ENCODE data around the gene ORC3.

GRCh38 chr6:87700397-87701343 is 110.7 kb downstream of the ORC3 start:
- no peak for TF ChIP-seq YY1 (IDR thresholded peaks at IDR 0.05; ENCODE audit: insufficient read depth, insufficient read length)
- no peak for TF ChIP-seq SUZ12 (IDR thresholded peaks at IDR 0.05; ENCODE audit: extremely low read depth, insufficient read depth, insufficient read length)
- no peak for TF ChIP-seq ZNF274 (IDR thresholded peaks at IDR 0.05; ENCODE audit: low read depth, low read length)
